GM12864 (cell line): ENCODE measurements around the gene NR3C1.

Experiments used
- DNase-seq: peaks from one replicate; pipeline ENCODE4 v3.0.0-alpha.2; 2011; ENCODE audit warnings: low read depth
- H3K4me3 ChIP-seq: 2 replicates; pipeline ENCODE4 v1.5.1; 2011; ENCODE audit warnings: mild to moderate bottlenecking, low read depth, low read length, control low read depth
- CTCF ChIP-seq: IDR thresholded peaks from 2 replicates; pipeline ENCODE4 v1.5.1; 2011; ENCODE audit warnings: low read depth, mild to moderate bottlenecking, moderate library complexity, low read length, control low read depth, inconsistent platforms; ENCODE audit errors: missing control alignments

Gene NR3C1

GRCh38 chr5:143376195-143376779, 27.2 kb downstream of the NR3C1 start:
- DNase-seq: no peak
- H3K4me3 ChIP-seq: no peak overlapping the region
- TF ChIP-seq CTCF: no peak

- H3K4me3 ChIP-seq: no peak overlapping the region
- no peak for DNase-seq
- TF ChIP-seq CTCF: no peak
Observed at GRCh38 chr5:143374496-143375217, 28.8 kb downstream of the NR3C1 start.

GRCh38 chr5:143373076-143373475, 30.4 kb downstream of the NR3C1 start:
- no peak for TF ChIP-seq CTCF
- H3K4me3 ChIP-seq: no peak overlapping the region
- DNase-seq: no peak

GRCh38 chr5:143372187-143372829, 31.2 kb downstream of the NR3C1 start:
- no peak for TF ChIP-seq CTCF
- no peak for DNase-seq
- H3K4me3 ChIP-seq: no peak overlapping the region

GRCh38 chr5:143370440-143370839, 33.0 kb downstream of the NR3C1 start:
- DNase-seq: no peak
- TF ChIP-seq CTCF: no peak
- no peak overlapping the region for H3K4me3 ChIP-seq

- DNase-seq: no peak
- no peak overlapping the region for H3K4me3 ChIP-seq
- no peak for TF ChIP-seq CTCF
Observed at GRCh38 chr5:143364061-143364460, 39.4 kb downstream of the NR3C1 start.
